Neural cell (in vitro differentiated cells): ENCODE results near the gene HERPUD1. TPM values are rescaled to one million over a fixed set of nuclear protein-coding genes. Genes with fewer than 3 reads are reported as not detected.
"Not testable (repeated sequence)": the region's sequence is repeated elsewhere in the genome, so short reads cannot be mapped to it uniquely, and the experiment has no call there.

Experiments
- H2AFZ ChIP-seq: fragments of 200-600, 300-800 bp; sonication (generic), shearing (Covaris generic); 2 replicates; pipeline ENCODE4 v1.6.0; 2014; ENCODE audit warnings: low read depth, mild to moderate bottlenecking, antibody characterized with exemption, low read length, moderate library complexity
- H3F3A ChIP-seq: fragments of 200-600 bp; shearing (Covaris generic); 2 replicates; pipeline ENCODE4 v1.6.1; 2016; ENCODE audit warnings: mild to moderate bottlenecking, moderate library complexity, mixed read lengths, antibody characterized with exemption, low read length; ENCODE audit not compliant: insufficient read depth, poor library complexity, severe bottlenecking
- H3K27ac ChIP-seq: fragments of 200-600, 300-800 bp; sonication (generic), shearing (Covaris generic); 2 replicates; pipeline ENCODE4 v1.5.1; 2014; ENCODE audit warnings: mild to moderate bottlenecking, low read length, moderate library complexity
- H3K27me3 ChIP-seq: fragments of 300-800, 200-600 bp; sonication (generic), shearing (Covaris generic); 2 replicates; pipeline ENCODE4 v1.6.0; 2014; ENCODE audit warnings: mild to moderate bottlenecking, low read depth, low read length, moderate library complexity; ENCODE audit not compliant: insufficient read depth
- H3K36me3 ChIP-seq: fragments of 300-800, 200-600 bp; sonication (generic), shearing (Covaris generic); 2 replicates; pipeline ENCODE4 v1.5.1; 2014; ENCODE audit warnings: mild to moderate bottlenecking, antibody characterized with exemption, low read length, moderate library complexity; ENCODE audit not compliant: insufficient read depth
- H3K4me2 ChIP-seq: fragments of 300-800, 200-600 bp; sonication (generic), shearing (Covaris generic); 2 replicates; pipeline ENCODE4 v1.6.0; 2014; ENCODE audit warnings: mild to moderate bottlenecking, low read length
- H3K4me3 ChIP-seq: fragments of 300-800, 200-600 bp; sonication (generic), shearing (Covaris generic); 2 replicates; pipeline ENCODE4 v1.5.1; 2014; ENCODE audit warnings: mild to moderate bottlenecking, low read length, moderate library complexity
- H3K79me2 ChIP-seq: fragments of 200-600 bp; shearing (Covaris generic); replicated peaks from 2 replicates; pipeline ENCODE4 v1.6.0; 2014; ENCODE audit warnings: mild to moderate bottlenecking, low read length, moderate library complexity; ENCODE audit not compliant: insufficient read depth
- H3K9ac ChIP-seq: fragments of 300-800, 200-600 bp; sonication (generic), shearing (Covaris generic); 2 replicates; pipeline ENCODE4 v1.6.1; 2016; ENCODE audit warnings: mild to moderate bottlenecking, low read length, mixed read lengths
- H3K9me2 ChIP-seq: fragments of 200-600 bp; shearing (Covaris generic); 2 replicates; pipeline ENCODE4 v1.6.1; 2016; ENCODE audit warnings: mild to moderate bottlenecking, low read length, mixed read lengths; ENCODE audit not compliant: insufficient read depth
- H3K9me3 ChIP-seq: fragments of 200-600, 300-800 bp; sonication (generic), shearing (Covaris generic); 2 replicates; pipeline ENCODE4 v1.6.1; 2016; ENCODE audit warnings: mild to moderate bottlenecking, mixed run types, low read length, moderate library complexity, mixed read lengths
- H4K20me1 ChIP-seq: fragments of 200-600 bp; shearing (Covaris generic); 2 replicates; pipeline ENCODE4 v1.6.1; 2016; ENCODE audit warnings: mild to moderate bottlenecking, mixed run types; ENCODE audit not compliant: insufficient read depth
- EP300 ChIP-seq: fragments of 450-650 bp; conservative IDR thresholded peaks from 2 replicates; pipeline ENCODE4 v1.6.1; 2014; ENCODE audit warnings: antibody characterized with exemption, mild to moderate bottlenecking, moderate library complexity; ENCODE audit not compliant: poor library complexity, severe bottlenecking
- EZH2 ChIP-seq: fragments of 200-600, 300-800 bp; shearing (Covaris generic), sonication (generic); IDR thresholded peaks from 2 replicates; pipeline ENCODE4 v1.6.1; 2014; ENCODE audit warnings: antibody characterized with exemption, low read length, borderline replicate concordance, mild to moderate bottlenecking; ENCODE audit not compliant: insufficient read depth, poor library complexity, severe bottlenecking
- MXI1 ChIP-seq: fragments of 450-650 bp; conservative IDR thresholded peaks from 2 replicates; pipeline ENCODE4 v1.6.1; 2014; ENCODE audit warnings: antibody characterized with exemption, mild to moderate bottlenecking; ENCODE audit not compliant: poor library complexity, severe bottlenecking
- POLR2AphosphoS5 ChIP-seq: IDR thresholded peaks from 2 replicates; pipeline ENCODE4 v1.6.1; 2012
- RAD21 ChIP-seq: fragments of 450-650 bp; conservative IDR thresholded peaks from 2 replicates; pipeline ENCODE4 v1.6.1; 2014; ENCODE audit warnings: antibody characterized with exemption, mild to moderate bottlenecking, moderate library complexity
- SMC3 ChIP-seq: fragments of 450-650 bp; conservative IDR thresholded peaks from 2 replicates; pipeline ENCODE4 v1.6.1; 2014; ENCODE audit warnings: antibody characterized with exemption, mild to moderate bottlenecking, moderate library complexity; ENCODE audit not compliant: poor library complexity
- TAF1 ChIP-seq: IDR thresholded peaks from 2 replicates; pipeline ENCODE4 v1.6.1; 2012; ENCODE audit warnings: low read depth
- polyA plus RNA-seq: library from polyadenylated mRNA; depleted of rRNA; stranded (reverse); fragments of >200 nt; gene quantifications from 2 replicates; pipeline ENCODE4 v1.2.3, GENCODE V29; 2014
- TF ChIP-seq, protein P1 (sequence below): fragments of 450-650 bp; IDR thresholded peaks from 2 replicates; pipeline ENCODE4 v1.5.1; 2014; ENCODE audit warnings: antibody characterized with exemption, mild to moderate bottlenecking, moderate library complexity; ENCODE audit not compliant: poor library complexity, severe bottlenecking
- TF ChIP-seq, protein P2 (sequence below): IDR thresholded peaks from 2 replicates; pipeline ENCODE4 v1.6.1; 2012; ENCODE audit warnings: borderline replicate concordance

The HERPUD1 gene
- polyA plus RNA-seq, 1 donor from 2014 or later = 76.0 TPM

DNA sequence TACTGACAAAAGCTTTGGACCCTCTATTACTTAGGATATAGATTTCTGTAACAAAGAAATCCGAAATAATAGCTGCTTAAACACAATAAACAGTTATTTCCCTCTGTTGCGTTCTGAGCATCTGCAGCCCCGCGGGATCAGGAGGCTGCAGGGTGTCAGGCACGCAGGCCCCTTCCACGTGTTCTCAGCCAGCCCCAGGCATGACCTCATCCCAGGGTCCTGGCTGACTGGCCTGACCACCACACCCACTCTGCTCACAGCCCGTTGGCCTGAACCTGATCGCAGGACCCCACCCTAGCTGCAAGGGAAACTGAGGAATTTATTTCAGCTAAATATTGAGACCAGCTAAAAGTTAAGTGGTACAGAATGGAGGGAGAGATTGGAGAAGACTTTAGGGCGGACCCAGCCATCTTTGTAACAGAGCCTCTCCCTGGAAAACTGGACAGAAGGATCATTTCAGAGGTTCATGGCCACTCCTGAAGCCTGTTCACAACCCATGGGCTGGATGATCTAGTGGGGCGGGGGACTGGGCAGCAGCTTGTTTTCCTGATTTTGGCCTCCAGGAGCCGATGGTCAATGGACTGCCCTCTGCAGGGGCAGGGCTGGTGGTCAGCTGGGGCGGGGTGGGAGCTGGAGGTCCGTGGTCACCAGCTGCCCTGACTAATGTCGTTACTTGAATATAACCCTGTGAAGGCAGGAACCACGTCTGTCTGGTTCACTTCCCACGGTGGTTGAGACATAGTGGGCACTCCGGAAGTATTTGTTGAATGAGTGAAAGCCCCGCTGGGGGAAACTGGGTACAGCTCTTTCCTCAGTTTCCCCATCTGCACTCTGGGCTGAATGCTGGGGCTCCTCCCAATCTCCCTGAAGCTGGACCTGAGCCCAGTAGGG lies 40.7 kb downstream of the HERPUD1 start:
- H3F3A ChIP-seq = no peaks in the 10 kb centered on the region
- no peaks in the 10 kb centered on the region for H3K9me2 ChIP-seq
- H3K27ac ChIP-seq = no peak overlapping the region
- H3K9ac ChIP-seq = no peak overlapping the region
- no peak overlapping the region for H2AFZ ChIP-seq
- no peak overlapping the region for H3K4me3 ChIP-seq
- no peaks in the 10 kb centered on the region for H3K9me3 ChIP-seq
- TF ChIP-seq SMC3 = no peak
- TF ChIP-seq TAF1 = no peak
- TF ChIP-seq, protein P1, sequence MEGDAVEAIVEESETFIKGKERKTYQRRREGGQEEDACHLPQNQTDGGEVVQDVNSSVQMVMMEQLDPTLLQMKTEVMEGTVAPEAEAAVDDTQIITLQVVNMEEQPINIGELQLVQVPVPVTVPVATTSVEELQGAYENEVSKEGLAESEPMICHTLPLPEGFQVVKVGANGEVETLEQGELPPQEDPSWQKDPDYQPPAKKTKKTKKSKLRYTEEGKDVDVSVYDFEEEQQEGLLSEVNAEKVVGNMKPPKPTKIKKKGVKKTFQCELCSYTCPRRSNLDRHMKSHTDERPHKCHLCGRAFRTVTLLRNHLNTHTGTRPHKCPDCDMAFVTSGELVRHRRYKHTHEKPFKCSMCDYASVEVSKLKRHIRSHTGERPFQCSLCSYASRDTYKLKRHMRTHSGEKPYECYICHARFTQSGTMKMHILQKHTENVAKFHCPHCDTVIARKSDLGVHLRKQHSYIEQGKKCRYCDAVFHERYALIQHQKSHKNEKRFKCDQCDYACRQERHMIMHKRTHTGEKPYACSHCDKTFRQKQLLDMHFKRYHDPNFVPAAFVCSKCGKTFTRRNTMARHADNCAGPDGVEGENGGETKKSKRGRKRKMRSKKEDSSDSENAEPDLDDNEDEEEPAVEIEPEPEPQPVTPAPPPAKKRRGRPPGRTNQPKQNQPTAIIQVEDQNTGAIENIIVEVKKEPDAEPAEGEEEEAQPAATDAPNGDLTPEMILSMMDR = no peak
- TF ChIP-seq POLR2AphosphoS5 = no peak
- TF ChIP-seq, protein P2, sequence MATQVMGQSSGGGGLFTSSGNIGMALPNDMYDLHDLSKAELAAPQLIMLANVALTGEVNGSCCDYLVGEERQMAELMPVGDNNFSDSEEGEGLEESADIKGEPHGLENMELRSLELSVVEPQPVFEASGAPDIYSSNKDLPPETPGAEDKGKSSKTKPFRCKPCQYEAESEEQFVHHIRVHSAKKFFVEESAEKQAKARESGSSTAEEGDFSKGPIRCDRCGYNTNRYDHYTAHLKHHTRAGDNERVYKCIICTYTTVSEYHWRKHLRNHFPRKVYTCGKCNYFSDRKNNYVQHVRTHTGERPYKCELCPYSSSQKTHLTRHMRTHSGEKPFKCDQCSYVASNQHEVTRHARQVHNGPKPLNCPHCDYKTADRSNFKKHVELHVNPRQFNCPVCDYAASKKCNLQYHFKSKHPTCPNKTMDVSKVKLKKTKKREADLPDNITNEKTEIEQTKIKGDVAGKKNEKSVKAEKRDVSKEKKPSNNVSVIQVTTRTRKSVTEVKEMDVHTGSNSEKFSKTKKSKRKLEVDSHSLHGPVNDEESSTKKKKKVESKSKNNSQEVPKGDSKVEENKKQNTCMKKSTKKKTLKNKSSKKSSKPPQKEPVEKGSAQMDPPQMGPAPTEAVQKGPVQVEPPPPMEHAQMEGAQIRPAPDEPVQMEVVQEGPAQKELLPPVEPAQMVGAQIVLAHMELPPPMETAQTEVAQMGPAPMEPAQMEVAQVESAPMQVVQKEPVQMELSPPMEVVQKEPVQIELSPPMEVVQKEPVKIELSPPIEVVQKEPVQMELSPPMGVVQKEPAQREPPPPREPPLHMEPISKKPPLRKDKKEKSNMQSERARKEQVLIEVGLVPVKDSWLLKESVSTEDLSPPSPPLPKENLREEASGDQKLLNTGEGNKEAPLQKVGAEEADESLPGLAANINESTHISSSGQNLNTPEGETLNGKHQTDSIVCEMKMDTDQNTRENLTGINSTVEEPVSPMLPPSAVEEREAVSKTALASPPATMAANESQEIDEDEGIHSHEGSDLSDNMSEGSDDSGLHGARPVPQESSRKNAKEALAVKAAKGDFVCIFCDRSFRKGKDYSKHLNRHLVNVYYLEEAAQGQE = no peak
- TF ChIP-seq EP300 = no peak
- TF ChIP-seq RAD21 = no peak
- no peak for TF ChIP-seq EZH2
- no peak for TF ChIP-seq MXI1
- H3K36me3 ChIP-seq = no peaks in the 10 kb centered on the region
- H4K20me1 ChIP-seq = no peaks in the 10 kb centered on the region
- H3K27me3 ChIP-seq = no peaks in the 10 kb centered on the region
- no peak overlapping the region for H3K4me2 ChIP-seq
- no peaks in the 10 kb centered on the region for H3K79me2 ChIP-seq

DNA sequence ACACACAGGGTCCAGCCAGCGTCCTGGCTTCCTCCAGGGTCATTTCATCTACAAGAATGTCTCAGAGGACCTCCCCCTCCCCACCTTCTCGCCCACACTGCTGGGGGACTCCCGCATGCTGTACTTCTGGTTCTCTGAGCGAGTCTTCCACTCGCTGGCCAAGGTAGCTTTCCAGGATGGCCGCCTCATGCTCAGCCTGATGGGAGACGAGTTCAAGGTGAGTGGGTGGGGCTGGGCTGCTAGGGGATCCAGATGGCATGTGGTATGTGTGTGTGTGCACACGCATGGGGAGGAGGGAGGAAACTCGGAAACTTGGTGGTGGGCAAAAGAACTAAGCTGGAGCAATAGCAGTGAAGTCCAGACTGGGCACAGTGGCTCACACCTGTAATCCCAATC lies 41.4 kb downstream of the HERPUD1 start:
- no peak overlapping the region for H3K27ac ChIP-seq
- H4K20me1 ChIP-seq = no peaks in the 10 kb centered on the region
- no peaks in the 10 kb centered on the region for H3K9me2 ChIP-seq
- H3K4me3 ChIP-seq = no peak overlapping the region
- no peak overlapping the region for H3K4me2 ChIP-seq
- H2AFZ ChIP-seq = no peak overlapping the region
- H3K79me2 ChIP-seq = no peaks in the 10 kb centered on the region
- H3F3A ChIP-seq = no peaks in the 10 kb centered on the region
- H3K9me3 ChIP-seq = no peaks in the 10 kb centered on the region
- TF ChIP-seq SMC3 = no peak
- TF ChIP-seq, protein P2 = no peak
- no peak for TF ChIP-seq POLR2AphosphoS5
- no peak for TF ChIP-seq MXI1
- no peak for TF ChIP-seq RAD21
- TF ChIP-seq, protein P1 = no peak
- no peak for TF ChIP-seq EZH2
- TF ChIP-seq EP300 = no peak
- no peak for TF ChIP-seq TAF1
- H3K9ac ChIP-seq = no peak overlapping the region
- H3K36me3 ChIP-seq = no peaks in the 10 kb centered on the region
- no peaks in the 10 kb centered on the region for H3K27me3 ChIP-seq

DNA sequence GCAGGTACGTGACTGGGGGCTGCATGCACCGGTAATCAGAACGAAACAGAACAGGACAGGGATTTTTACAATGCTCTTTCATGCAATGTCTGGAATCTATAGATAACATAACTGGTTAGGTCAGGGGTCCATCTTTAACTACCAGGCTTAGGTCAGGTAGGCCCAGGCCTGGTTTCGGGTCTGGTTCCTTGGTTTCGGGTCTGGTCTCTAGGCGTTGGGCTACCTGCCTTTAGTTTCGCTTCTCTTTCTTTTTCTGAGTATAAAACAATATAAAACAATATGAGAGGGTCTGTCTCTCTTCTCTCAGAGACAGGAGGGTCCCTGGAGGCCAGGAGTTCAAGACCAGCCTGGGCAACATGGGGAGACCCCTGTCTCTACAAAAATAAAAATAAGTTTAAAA lies 42.0 kb downstream of the HERPUD1 start:
- not testable (repeated sequence) for H3K9me3 ChIP-seq, H3K27ac ChIP-seq, H3K27me3 ChIP-seq, H4K20me1 ChIP-seq, H3K4me2 ChIP-seq, H3K9ac ChIP-seq, H3F3A ChIP-seq, H3K9me2 ChIP-seq, H2AFZ ChIP-seq, H3K79me2 ChIP-seq, H3K4me3 ChIP-seq, H3K36me3 ChIP-seq
